Activated CD8-positive, alpha-beta memory T cell treated with anti-CD3 and anti-CD28 coated beads, Interleukin-2, amount 50 U/mL, for 1 hour (primary cell): ENCODE measurements around the gene LRRC25.
A peak's percentile ranks its signal among the peaks of the same experiment; 100 is the strongest.

Source experiments
- DNase-seq: peaks from one replicate; pipeline ENCODE4 v3.0.0-alpha.2; 2020; ENCODE audit errors: extremely low read depth

Gene LRRC25

DNA sequence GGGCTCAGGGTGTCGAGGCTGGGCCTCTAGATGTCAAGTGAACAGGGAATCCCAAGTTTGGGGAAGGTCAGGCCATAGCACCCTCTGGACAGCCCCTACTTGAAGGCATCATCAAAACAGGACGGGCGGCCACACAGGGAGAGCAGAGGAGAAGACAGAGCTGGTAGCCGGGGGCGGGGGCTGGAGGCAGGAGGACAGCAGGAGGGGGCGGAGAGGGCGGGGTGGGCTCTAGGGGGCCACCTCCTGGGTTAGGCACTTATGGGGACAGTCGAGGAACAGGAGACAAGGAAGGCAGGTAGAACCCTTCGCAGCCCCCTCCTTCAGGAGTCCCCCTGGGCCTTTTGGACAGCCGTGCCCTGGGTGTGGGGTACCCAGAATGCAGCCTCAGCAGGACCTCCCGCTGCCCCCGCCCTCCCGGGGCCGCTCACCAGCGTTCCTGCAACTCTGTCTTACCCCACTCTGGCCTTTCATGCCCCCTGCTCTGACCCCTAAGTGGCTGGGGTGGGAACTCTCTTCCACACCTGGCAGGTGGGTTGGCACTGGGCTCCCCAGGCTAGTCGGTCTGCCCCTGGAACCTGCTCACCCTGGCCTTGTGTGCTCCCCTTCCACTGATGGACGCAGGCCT lies 27.6 kb upstream of the LRRC25 start:
- DNase-seq, result no peak

DNA sequence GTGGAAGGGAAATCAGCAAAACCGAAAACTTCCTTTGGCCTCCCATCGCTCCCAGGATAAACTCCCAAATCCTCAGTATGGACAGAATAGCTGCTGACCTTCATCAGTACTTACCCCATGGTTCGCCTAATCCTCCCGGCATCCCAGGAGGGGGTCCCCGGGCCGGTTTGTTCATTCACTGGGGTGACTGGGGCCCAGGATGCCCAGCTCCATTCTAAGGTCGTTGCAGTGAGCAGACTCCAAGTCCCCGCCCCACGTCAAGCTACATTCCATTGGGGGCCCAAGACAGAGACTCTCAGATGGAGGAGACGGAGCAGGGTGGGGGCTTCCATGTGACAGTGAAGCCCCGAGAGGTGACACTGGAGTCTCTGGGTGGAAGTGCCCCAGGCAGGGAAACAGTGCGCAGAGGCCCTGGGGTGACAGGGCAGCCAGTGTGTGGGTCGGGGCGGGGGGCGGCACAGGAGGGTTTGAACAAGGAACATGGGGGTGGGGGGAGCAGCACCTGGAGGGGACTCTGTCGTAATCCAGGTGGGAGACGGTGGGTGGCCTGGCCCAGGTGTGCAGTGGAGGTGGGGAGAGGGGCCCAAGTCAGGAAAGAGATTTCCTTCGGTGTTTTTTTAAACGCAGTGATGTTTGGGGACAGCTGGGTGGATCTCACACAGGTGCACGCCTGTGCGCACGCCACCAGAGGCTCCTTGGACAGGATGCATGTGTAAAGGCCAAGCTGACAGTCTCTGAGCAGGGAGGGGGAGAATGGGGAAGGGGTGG lies 26.9 kb upstream of the LRRC25 start:
- DNase-seq, result no peak

DNA sequence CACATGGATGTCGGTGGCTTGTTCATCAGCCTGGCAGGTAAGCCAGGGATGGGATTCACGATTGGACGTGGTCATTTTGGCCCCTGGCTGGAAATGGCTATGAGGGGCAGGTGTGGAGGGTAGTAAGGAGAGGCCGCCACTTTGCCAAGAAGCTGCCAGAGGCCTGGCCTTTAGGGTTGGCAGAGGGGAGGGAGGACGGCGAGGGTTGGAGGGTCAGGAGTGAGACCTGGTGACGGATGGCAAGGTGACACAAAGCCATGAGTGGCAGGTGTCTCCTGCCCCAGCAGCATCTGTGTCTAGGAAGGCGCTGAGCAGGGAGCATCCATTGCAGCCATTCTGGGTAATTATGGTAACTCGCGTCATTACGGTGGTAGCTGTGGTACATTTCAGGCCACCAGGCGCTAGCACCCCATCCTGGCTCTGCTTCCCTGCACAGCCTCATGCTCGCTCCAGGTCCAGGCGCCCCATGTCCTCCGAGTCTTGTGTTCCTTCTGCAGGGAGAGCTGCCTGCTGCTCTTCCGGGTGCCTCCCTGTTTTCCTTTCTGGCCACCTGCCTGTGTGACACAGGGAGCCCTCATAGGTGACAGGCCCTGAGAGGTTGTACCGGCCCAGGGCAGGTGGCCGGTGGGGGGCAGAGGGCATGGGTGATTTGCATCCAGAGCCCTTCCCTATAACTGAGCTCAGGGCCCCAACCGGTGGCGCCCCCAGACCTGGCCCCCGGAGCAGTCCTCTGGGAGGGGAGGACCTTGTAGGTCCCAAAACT lies 26.0 kb upstream of the LRRC25 start:
- no peak for DNase-seq

DNA sequence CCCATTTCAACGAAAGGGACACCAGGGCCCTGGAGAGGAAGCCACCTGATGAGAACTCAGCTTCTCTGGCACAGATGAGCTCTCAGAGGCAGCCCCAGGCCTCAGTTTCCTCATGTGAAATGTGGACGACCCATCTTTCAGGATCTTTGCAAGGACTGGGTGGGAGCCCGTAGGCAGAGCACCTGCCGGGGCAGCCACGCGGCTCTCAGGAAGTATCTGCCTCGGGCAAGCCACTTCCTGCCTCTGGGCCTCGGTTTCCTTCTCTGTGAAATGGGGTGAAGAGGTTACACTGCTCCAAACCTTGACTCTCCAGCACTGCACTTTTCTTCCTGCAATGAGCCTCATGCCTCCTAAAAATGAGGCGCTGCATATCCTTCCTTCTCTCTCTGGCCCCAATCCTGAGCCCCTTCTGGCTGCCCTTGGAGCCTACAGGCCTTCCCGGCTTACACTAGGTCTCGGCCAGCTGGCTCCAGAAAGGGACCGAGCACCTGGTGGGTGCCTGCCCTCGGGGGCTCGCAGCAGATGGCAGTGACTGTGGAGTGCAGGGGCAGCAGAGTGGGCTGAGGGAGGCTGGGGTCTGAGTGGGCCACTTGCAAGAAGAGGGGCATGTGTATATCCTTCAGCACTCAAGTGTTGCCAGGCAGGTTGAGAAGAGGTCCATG lies 25.2 kb upstream of the LRRC25 start:
- DNase-seq, result no peak

DNA sequence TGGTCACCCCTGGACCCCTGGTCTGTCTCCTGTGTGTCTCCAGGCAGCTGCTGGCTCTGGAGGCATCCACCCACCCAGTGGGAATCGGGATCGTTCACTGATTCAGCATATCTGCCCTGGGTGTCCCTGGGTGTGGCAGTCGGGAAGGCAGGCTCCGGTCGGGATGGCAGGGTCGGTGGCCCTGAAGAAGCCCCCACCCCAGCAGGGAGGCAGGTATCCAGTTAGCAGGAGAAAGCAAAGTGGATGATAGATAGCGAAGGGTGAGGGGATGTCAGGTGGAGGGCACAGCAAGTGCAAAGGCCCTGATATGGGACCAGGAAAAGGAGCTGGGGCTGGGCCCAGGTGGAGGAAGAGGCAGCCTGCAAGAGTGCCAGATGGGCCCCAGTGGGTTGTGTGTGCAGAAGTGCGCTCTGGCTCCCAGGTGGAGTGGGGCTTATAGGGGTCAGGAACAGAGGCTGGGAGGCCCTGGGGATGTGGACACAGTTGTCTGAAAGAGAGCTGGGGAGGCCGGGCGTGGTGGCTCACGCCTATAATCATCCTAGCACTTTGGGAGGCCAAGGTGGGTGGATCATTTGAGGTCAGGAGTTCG lies 24.0 kb upstream of the LRRC25 start:
- no peak for DNase-seq

DNA sequence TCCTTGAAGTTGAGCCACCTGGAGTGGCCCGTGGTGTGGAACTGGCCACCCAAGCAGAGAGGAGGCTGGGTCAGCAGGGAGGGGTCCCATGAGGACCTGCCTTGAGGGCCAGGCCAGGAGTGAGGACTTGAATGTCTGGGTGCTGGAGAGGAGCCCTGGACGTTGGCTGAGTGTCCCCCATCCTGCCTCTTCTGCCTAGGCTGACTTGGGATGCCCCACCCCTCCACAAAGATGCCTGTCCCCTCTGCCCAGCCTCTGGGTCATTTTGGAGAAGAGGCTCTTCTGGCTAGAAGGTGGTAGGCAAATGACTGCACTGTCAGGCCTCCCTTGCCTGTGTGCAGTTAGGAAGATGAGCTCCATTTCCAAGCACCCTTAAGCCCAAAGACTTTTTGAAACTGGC lies 23.5 kb upstream of the LRRC25 start:
- no peak for DNase-seq

DNA sequence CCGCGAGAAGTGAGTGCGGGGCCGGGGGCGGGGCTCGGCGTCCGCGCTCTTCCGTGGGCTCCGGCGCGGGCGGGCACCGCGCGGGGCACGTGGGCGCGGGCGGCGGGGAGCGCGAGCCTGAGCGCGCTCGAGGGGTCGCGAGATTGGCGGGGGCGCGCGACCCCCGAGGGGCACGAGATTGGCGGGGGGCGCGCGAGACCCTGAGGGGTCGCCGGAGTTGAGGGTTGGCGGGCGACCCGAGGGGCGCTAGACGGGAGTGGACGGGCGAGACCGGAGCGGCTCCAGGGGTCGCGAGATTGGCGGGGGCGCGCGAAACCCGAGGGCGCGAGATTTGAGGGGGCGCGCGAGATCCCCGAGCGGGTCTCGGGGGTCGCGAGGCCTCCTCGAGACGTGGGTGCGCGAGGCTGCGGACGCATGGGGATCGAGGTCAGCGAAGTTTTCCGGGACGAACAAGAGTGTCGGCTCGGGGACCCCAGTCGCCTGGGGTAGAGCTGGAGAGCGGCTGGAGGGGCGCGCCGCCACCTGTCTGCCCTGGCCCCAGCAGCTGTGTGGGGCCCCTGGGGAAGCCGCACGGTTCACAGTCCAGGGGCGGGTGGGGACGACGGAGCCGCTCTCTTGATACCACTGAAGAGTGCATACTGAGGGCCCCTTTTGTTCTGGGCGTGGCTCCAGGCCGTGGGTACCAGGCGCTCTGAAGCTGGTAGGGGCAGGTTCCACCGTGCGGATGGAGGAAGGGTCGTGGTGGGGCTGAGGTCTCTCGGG lies 22.5 kb upstream of the LRRC25 start:
- no peak for DNase-seq

DNA sequence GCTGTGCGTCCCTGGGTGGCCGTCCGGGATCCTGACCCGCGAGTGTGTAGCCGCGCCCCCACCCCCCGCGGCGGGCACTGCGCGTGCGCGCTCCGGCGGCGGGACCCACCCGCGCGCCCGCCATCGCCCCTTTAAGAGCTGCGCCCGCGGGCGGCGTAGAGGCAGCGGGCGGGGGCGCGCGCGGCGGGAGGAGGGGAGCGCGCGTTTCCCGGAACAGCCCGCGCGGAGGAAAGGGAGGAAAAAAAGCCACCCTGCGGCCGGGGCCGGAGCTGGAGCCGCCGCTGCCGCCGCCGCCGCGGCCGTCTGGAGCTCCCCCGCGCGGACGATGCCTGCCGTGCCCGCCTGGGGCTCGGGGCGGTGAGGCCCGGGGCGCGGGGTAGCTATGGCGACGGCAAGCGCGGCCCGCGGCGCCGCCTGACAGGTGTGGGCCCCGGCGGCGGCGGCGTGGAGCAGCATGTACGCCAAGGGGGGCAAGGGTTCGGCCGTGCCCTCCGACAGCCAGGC lies 21.8 kb upstream of the LRRC25 start, which contains the start of gene SSBP4:
TSS of gene SSBP4 (plus strand) at position 204 of the 504 bp plus-strand sequence. CDS start at position 455, 251 bp downstream.
- DNase-seq, result no peak

DNA sequence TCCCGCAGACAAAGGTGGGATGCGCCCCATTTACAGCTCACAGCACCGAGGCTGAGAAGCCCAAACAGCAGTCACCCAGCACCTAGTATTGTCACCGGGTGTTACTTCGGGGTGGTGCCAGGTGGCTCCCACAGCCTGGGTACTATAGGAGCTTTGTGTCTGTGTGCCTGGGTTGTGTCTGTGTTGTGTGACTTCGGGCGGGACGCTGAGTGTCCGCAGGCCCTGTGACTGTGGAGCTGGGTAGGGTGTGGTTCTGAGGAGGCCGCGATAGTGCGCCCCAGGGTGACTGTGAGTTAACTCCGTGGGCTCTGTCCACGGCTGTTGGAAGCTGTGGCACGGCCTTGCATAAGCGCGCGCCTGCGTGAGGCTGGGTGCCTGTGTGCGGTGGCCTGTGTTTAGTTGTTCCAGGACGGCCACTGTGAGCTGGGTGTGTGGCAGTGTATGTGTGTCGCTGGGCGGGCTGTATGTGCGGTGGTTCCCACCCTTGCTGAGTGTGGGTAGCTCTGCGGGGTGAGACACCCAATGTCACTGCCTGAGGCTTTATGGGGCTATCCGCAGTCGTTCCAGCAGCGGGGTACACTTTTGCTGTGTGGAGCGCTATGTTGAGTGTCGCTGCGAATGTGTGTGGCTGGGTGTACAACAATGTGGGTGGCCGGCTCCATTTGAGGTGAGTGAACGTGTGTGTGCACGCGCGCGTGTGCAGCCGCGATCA lies 21.2 kb upstream of the LRRC25 start:
- no peak for DNase-seq

DNA sequence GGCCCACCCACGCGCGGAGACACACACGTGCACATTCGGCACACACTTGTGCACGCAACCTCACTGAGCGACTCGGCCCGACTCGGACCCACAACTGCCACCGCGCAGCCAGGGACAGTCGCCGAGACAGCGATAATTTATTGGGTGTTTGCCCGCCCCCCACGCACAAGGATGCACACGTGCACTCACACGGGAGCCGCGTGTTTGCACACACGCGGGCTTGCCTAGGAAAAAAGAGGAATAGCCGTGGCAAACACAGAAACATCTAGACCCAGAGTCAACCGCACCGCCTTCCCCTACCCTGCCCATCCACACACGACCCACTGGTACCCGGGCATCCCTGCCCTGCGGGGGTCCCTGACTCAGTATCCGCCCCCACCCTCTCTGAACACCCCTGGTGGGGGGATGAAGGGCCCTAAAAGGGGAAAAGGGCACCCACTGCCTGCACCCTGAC lies 20.6 kb upstream of the LRRC25 start:
- no peak for DNase-seq

DNA sequence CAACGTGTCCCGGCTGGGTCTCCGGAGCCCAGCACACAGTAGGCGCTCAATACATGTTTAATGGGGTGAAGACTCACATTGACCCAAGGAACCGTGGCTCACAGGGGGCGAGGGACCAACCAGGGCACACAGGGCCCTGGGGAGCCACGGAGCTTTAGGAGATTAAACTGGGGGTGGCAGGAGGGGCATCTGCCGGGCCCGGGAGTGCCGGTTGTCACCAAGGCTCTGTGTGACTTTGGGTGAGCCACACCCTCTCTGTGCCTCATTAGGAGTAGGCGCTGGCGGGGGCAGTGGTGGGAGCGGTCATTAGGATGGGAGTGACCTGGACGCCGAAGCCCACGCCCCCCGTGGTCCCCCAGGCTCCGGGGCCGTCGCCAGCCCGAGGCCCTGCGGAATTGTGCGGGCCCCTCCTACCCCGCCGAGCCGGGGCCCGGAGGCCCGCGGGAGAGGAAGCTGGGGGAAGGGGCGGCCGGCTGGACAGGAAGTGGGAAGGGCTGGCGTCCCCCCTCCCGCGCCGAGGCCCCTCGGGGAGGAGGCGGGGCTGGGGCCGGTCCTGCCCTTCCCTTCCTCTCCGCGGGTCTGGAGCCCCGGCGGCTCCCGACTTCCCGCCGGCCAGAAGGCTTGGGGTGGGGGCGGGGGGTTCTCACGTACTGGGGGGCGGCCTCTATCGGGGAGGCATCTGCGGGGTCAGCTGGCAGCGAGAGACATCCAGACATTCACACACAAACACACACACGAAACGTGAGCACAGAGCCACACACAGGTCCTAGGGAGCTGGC lies 20.0 kb upstream of the LRRC25 start:
- DNase-seq, result no peak

DNA sequence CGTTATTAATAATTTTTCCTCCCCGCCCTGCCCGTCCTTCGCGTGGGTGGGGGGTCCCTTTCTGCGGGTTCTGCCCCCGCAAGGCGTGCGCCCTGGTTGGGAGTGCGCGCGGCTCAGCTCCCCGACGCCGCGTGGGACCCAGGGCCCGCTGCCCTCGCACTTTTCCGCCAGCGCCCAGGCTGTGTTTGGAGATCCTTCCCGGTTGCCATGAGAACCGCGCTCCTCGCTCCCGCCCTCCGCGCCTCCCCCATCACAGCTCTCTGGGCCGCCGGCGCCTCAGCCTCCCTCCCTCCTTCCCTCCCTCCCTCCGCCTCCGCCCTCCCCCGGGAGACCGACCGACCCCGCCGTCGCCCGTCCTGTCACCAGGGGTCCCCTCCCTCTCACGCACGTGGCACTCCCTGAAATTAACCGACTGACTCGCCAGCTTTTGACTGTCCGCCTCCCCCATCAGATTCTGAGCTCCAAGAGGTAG lies 19.4 kb upstream of the LRRC25 start:
- peak; percentile 33 for DNase-seq

DNA sequence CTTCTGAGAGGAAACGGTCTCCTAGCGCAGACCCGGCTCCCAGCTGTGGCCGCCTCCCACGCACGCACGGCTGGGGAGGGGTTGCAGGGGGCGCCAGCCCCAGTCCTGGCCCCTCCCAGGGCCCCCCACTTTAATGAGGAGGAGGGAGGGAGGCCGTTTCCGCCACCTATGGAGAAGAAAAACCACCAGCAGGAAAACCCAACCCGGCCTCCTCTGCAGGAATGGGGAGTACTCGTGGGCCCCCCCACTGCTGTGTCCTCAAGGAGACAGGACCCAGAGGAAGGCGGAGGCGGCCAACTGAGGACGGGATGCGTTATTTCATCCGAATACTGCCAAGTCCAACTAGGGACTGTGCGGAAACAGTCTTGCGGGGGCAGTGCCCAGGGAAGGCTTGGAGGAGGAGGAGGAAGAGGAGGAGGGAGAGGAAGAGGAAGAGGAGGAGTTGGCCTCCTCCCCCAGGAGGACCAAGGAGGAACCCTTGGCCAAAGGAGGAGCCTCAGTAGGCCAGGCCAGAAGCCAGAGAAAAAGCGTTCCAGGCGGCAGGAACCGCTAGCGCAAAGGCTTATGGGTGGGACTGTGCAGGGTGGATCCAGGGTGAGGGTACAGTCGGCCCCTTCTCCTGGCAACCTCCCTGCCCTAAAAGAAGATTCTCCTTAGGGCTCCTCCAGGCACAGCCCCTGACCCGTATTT lies 17.9 kb upstream of the LRRC25 start:
- no peak for DNase-seq

DNA sequence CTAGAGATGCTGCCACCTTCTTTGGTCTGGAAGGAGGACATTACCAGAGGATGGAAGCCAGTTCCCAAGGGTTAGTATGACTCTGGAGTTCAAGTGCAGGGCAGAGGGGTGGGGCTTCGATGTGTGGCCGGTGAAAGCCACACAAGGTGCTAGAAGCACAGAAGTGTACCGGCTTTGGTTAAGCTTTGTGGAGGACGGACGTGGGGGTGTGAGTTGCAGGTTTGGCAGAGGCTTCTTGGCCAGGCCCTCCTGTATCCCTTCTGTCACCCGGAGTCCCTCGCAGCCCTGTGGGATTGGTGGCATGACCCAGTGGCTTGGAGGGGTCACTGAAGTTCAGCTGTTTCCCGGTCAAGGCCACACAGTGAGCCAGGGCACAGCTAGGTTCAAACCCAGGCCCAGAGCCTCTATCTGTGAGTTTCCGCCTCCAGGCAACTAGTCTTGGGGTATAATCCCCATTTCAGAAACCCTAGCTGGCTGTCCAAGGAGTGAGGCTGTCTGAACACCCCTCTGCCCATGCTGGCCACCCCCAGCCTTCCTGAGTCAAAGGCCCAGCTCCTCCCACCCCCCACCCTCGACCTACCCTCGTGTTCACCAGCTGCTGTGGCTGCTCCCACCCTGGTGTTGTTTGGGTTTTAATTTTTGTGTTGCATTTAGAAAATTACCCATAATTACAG lies 17.2 kb upstream of the LRRC25 start:
- DNase-seq, result no peak

DNA sequence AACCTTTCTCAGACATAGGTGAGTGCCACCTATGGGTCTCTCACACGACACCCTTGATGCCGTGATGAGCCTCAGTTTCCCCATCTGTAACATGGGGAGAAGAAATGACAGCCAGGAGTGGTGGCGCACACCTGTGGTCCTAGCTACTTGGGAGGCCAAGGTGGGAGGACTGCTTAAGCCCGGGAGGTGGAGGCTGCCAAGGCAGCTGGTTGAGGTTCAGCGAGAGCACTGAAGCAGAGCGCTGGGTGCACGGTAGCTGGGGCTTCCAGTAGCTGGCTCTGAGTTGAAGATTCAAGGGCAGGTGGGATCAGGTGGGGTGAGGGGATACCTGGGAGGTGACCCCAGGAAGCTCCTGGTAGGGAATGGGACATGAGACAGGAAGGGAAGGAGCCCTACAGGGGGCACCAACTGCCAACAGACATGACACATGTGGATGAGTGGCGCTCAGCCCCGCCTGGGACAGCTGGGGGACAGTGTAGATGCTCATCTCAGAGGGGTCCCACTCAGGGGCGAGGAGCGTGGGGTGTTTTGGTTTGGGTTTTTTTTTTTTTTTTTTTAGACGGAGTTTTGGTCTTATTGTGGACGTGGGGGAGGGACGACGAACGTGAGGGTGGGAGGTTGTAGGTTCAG lies 15.3 kb upstream of the LRRC25 start:
- DNase-seq, result no peak

DNA sequence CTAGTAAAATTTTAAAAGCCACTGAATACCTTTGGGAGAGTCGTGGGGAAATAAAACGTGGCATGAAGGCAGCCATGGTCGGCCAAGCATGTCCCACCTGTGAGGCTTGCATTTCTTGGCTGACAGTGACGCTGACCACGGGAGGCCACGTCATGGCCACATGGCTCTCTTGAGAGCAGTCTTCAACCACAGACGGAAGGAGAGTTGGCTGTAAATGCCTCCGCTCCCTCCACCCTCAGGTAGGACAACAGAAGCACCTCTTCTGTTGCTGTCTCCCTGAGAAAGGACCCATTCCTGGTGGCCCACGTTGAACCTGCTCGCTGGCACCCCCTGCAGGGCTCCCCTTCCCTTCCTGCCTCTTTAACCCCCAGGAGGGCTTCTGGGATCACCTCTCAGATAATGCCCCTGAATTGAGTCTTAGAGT lies 10.6 kb upstream of the LRRC25 start:
- DNase-seq, result no peak

DNA sequence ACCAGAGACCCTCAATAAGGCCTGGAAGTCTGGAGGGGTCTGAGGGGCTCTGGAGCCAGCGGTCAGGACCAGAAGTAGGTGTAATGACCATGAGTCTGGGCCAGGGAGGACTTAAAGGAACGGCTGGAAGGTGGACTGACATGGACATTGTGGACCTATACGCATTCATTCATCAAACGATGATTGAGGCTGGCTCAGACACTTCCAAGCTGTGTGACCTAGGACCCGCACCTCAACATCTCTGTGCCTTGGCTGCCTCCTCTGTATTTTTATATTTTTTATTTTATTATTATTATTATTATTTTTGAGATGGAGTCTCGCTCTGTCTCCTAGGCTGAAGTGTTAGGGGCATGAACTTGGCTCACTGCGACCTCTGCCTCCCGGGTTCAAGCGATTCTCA lies 9.3 kb upstream of the LRRC25 start:
- no peak for DNase-seq
